Measurements from ENCODE around the gene CCR5.

The CCR5 gene

DNA sequence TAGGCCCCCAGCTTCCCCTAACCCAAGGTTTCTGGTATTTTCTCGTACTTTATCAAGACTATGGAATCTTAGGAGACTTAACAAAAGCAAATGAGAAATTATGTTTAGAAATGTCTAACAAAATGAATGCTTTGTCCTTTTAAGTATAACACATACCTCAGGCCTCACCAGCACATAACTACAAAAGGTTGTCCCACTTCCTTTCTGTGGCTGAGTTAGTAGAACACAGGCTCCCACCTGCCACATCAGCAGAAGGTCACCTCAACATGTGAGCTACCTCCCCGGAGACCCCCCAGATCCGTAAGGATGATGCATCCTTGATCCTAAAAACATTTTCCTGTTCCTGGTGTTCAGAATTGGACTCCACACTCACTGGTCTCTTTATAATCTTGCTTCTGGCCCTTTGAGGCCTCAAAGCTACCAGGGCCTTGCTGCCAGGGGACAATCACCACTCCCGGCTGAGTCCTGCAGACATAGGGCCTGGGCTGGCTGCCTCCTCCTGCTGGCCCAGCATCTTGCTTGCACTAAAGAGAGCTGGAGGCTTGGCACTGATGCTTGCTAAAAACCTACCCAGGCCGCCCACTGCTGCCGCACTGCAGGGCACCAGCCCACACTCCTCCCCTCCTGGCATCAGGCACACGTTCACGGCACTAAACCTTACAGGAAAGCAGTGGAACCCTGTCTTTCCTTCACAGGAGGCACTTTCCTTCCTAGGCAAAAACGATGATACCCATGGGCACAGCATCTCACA is 39.2 kb downstream of the CCR5 start:
- DNase-seq, result no peak

DNA sequence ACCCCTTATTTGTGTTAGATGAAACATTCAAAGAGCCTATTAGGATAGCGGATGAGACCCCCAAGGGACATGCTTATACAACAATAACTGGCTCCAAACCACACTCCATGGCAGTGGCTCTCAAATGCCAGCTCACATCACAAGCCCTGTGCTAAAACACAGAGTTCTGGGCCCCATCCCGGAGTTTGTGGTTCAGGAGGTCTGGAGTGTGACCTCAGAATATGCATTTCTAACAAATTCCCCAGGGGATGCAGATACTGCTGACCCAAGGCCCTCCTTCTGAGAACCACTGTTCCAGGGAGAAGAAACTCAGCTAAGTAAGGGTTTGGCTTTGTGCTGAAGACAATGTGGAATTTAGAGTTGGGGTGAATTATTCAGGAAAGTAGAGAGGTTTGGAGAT is 39.9 kb downstream of the CCR5 start:
- DNase-seq, result no peak

DNA sequence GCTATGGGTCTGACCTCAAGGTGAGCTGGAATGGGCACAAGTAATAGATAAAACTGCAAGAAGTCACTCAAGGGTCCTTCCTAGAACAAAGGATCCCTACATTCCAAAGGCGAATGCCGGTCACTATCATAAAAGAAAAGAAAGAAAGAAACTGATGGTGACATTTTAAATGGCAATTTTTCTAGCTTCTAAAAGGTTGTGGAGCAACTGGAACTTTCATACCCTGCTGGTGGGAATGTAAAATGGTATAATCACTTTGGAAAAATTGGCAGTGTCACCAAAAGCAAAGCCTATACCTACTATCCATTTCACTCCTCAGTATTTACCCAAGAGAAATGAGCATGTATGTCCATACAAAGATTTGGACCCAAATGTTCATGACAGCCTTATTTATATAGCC is 40.5 kb downstream of the CCR5 start:
- no peak for DNase-seq

DNA sequence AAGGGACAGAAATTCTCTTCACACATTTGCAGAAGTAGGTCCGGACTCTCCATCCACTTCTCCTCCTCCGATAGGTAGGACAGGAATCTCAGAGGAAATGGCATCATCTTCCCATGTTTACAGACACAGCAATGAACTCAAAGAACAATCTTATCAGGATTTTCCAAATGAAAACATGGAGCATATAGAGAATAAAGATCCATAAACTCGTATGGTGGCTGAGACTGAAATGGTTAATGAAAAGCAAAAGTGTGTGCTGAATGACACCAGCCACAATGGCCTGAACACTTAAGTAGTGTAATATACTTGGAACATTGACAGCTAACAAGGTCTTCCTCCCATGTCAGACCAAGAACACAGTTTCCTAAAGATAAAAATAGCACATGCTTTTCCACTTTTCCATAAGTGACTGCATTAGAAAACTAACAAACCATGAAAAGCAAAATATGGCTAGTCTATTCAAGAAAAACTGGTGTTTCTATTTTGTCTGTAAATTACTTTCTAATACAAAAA is 42.1 kb downstream of the CCR5 start:
- no peak for DNase-seq

DNA sequence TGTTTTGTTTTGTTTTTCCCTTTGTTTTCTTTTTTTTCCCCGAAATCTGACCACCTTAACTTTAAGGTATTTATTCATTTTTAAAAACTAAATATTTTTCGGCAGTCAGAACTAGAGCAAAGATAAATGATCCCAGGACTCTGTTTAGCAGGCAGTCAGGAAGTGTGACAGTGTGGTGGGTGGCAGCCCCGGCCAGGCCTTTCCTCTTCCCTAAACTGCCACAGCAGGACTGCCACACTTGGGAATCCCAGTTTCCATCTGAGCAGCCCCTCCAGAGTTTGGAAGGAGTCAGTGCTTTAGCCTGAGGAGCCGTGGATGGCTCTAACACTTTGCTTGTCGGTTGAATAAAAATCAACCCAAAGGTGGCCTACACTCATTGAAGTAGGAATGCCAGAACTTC is 43.2 kb downstream of the CCR5 start:
- no peak for DNase-seq

DNA sequence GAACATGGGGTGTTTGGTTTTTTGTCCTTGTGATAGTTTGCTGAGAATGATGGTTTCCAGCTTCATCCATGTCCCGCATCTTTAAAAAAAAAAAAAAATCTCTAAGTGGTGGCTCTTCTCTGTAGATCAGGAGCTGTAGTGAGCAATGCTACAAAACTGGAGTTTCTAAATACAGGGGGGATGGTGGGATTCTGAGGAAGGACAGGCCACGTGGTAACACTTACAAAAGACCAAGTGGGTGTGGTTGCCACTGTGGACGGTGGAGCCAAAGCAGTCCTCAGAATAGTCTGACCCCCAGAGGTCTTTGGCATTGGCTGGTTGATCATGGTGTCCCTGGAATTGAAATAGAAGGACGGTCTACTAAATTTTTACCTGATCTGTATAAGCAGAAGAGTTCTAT is 44.0 kb downstream of the CCR5 start:
- no peak for DNase-seq

DNA sequence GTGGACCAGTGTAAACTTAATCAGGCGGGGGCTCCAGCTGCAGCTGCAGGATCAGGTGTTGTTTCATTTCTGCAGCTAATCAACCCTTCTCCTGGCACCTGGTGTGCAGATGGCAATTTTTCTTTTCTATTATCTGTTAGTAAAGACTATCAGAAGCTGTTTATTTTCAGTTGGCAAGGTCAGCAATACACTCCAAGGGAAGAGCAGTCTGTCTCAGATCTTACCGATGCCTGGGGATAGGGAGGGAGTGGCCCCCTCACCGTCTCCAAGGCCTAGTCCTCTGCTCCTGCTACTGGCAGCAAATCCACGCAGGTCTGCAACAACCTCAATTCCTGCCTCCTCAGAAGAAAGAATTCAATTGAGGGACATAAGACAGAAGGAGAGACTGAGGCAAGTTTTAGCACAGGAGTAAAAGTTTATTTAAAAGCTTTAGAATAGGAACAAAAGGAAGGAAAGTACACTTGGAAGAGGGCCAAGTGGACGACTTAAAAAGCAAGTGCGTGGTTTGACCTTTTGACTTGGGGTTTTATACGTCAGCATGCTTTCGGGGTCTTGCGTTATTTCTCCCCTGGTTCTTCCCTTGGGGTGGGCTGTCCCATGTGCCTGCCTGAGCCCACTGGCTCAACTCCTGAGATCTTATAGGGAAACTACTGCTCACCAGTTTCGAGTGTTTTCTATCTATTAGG is 45.5 kb downstream of the CCR5 start:
- DNase-seq, result peak; percentile 64

DNA sequence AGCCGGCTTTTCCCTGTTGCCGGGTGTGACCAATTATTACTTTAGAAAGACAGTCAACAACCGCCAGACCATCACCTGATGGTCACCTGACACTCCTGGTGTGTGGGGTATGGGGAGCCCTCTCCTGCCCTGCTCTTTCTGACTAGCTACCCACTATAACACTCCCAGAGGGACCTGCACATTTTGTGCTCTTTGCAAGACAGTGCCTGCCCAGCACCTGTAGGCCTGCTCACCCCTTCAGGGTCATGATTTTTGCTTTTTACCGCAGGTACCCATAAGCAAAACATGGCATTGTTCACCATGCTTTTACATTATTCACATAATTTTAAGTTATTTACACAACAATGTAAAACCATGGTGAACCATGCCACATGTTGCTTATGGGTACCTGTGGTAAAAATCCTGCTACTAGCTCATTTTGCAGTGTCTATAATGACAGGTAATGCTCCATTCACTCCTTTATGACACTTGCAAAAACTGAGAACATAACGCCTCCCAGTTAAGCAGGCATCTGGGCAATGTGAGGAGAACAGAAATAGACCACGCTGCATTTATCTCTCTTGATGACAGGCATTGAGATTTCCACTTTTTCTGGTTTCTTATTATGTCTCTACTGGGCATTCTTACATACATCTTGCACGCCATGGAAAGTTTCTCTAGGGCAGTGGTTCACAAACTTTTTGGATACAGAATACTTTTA is 46.2 kb downstream of the CCR5 start:
- DNase-seq, result no peak

DNA sequence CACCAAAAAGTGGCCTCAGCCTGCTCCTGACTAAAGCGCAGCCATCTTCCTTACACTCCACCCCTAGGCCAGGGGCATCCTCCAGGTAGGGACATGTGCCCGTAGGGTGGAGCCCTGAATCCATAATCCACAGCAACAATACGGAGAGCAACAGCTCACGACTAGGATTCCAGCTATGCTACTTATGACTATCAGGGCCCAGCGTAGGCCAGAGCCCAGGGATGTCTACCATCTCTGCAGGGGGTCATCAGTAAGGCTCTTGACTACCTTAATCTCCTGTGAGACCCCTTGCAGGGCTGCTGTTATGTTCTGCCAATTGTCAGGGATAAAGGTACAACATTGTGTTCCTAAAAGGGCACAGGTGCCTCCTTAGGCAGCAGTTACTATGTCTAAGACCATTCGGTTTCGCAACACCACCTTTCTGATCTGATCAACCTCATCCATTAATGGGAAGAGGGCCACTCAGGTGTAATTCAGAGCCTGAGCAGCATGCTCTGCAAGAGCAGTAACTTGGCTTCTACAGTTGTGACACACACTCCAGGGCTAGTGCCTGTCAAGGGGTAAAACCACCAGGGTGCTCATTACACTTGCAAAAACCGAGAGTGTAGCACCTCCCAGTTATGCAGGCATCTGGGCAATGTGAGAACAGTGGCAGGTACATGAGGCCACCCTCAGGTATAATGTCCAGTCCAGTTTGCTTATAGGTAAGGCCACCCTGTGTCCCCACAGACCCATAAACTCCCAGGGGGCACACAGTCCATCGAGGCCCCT is 47.3 kb downstream of the CCR5 start:
- DNase-seq, result no peak

DNA sequence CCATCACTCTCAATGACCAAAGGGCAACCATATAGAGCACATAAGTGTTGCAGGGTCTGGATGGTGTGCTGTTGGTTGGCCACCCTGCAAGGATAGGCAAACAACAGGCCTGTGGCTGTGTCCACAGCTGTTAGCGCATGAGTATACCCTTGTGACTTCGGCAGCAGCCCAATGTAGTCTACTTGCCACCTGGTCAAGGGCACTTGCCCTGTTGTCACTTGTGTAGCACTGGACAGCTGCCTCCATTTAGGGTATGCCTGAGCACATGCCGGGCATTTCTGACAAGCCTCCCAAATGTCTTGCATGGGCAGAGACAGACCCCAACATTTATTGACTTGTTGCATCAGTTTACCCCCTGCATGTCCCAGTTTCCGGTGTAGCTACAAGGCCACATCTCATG is 49.1 kb downstream of the CCR5 start:
- DNase-seq, result no peak

DNA sequence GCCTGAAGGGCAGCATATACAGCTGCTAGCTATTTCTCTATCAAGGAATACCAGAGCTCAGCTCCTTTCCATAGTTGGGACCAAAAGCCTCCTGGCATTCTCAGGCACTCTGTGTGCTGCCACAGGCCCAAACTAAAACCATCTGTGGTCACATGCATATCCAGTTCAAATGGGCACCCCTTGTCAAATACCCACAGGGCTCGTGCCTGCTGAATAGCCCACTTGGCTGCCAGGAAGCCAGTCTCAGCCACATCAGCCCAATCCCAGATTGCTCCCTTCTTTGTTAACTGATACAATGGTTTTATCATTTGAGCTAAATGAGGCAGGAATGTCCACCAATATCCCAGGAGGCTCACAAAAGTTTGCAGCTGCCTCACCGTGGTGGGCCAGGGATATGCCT is 50.2 kb downstream of the CCR5 start:
- no peak for DNase-seq

DNA sequence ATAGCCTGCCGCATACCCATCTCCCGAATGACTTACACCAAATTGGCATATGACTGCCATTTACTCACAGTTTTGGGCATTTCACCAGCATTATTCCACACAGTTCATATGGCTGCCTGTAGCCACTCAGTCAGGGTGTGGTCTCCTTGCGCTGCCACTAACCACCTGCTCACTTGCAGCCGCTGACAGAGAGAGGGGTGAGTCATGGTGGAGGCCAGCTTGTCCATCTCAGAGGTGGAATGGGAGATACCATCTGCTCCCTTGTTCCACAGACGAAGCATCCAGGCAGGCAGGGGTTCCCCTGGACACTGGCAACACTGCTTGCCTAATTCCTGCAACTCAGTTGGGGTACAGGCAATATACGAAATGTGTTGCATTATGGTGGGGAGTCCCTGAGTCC is 51.9 kb downstream of the CCR5 start:
- DNase-seq, result peak; percentile 61

DNA sequence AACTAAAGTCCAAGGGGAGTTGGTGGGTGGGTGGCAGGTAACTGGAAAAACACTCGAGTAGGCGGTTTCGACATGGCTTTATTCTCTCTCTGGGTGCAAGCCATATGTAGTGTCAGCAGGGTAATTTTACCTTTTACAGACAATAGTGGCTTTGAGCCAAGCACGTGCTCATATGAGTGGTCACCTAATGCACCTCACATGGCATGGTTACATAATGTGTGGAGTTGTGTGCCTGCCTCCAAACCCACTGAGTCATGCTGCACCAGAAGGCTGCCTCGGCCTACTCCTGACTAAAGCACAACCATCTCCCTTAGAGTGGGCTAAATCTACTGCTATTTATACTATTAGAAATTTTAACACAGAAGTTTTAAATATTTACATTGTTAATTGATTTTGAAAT is 52.8 kb downstream of the CCR5 start:
- no peak for DNase-seq
